OCI-LY3 (cell line): ENCODE results near the gene COPS7A.
A peak's percentile ranks its signal among the peaks of the same experiment; 100 is the strongest.

ENCODE experiments used
- H2AFZ ChIP-seq: fragments of 200-600, 300-600 bp; shearing (Covaris generic); 2 replicates; pipeline ENCODE4 v1.6.0; 2014; ENCODE audit warnings: antibody characterized with exemption, low read depth, low read length
- H3K27ac ChIP-seq: fragments of 200-600, 300-600 bp; sonication (generic); 2 replicates; pipeline ENCODE4 v1.5.1; 2014; ENCODE audit warnings: mild to moderate bottlenecking, low read length, moderate library complexity, mixed read lengths
- H3K27me3 ChIP-seq: fragments of 200-600, 300-600 bp; sonication (generic); 2 replicates; pipeline ENCODE4 v1.6.1; 2014; ENCODE audit warnings: low read depth, low read length, mixed read lengths
- H3K36me3 ChIP-seq: fragments of 200-600, 300-600 bp; sonication (generic); replicated peaks from 2 replicates; pipeline ENCODE3; 2014; ENCODE audit warnings: low read depth, low read length, mixed read lengths
- H3K4me1 ChIP-seq: fragments of 300-600, 200-600 bp; sonication (generic); 2 replicates; pipeline ENCODE4 v1.6.1; 2014; ENCODE audit warnings: low read length, mixed read lengths
- H3K4me2 ChIP-seq: fragments of 200-600, 300-600 bp; sonication (generic); 2 replicates; pipeline ENCODE4 v1.6.1; 2014; ENCODE audit warnings: low read length, mixed read lengths
- H3K4me3 ChIP-seq: fragments of 300-600, 200-600 bp; sonication (generic); 2 replicates; pipeline ENCODE4 v1.5.1; 2014; ENCODE audit warnings: antibody characterized with exemption, mild to moderate bottlenecking, low read length, moderate library complexity
- H3K79me2 ChIP-seq: fragments of 300-600, 200-600 bp; shearing (Covaris generic); 2 replicates; pipeline ENCODE4 v1.6.1; 2014; ENCODE audit warnings: mild to moderate bottlenecking, low read length, mixed read lengths
- H3K9ac ChIP-seq: fragments of 300-600, 200-600 bp; shearing (Covaris generic); 2 replicates; pipeline ENCODE4 v1.6.0; 2014; ENCODE audit warnings: mild to moderate bottlenecking, low read length, moderate library complexity
- H3K9me3 ChIP-seq: fragments of 200-600, 300-600 bp; shearing (Covaris generic); 2 replicates; pipeline ENCODE4 v1.6.1; 2014; ENCODE audit warnings: low read length, mixed read lengths; ENCODE audit not compliant: insufficient read depth
- H4K20me1 ChIP-seq: fragments of 200-600, 300-600 bp; sonication (generic); 2 replicates; pipeline ENCODE4 v1.6.1; 2016; ENCODE audit warnings: low read length, mixed read lengths; ENCODE audit not compliant: insufficient read depth
- CTCF ChIP-seq: fragments of 200-600, 300-600 bp; sonication (generic); IDR thresholded peaks from 2 replicates; pipeline ENCODE4 v1.5.1; 2014; ENCODE audit warnings: antibody characterized with exemption, low read length, low read depth
- EZH2phosphoT487 ChIP-seq: fragments of 200-600 bp; shearing (Covaris generic); IDR thresholded peaks from 2 replicates; pipeline ENCODE4 v1.6.1; 2018; ENCODE audit warnings: antibody characterized with exemption, mixed run types, low read depth

COPS7A gene

GRCh38 chr12:6752167-6752920 lies 28.5 kb downstream of the COPS7A start:
- Histone ChIP-seq H3K4me1 (peaks cover 13% of the 10 kb centered on the region), H3K4me3 (peak overlapping the region; percentile 81), H3K27ac (peak overlapping the region; percentile 86), H3K4me2 (peak overlapping the region; percentile 69), H4K20me1 (no peaks in the 10 kb centered on the region), H3K79me2 (peaks cover 13% of the 10 kb centered on the region), H2AFZ (no peak overlapping the region), H3K36me3 (peaks cover 37% of the 10 kb centered on the region), H3K9ac (peak overlapping the region; percentile 94), H3K27me3 (no peaks in the 10 kb centered on the region), H3K9me3 (no peaks in the 10 kb centered on the region)
- no peak for TF ChIP-seq EZH2phosphoT487
- TF ChIP-seq CTCF, result no peak

DNA sequence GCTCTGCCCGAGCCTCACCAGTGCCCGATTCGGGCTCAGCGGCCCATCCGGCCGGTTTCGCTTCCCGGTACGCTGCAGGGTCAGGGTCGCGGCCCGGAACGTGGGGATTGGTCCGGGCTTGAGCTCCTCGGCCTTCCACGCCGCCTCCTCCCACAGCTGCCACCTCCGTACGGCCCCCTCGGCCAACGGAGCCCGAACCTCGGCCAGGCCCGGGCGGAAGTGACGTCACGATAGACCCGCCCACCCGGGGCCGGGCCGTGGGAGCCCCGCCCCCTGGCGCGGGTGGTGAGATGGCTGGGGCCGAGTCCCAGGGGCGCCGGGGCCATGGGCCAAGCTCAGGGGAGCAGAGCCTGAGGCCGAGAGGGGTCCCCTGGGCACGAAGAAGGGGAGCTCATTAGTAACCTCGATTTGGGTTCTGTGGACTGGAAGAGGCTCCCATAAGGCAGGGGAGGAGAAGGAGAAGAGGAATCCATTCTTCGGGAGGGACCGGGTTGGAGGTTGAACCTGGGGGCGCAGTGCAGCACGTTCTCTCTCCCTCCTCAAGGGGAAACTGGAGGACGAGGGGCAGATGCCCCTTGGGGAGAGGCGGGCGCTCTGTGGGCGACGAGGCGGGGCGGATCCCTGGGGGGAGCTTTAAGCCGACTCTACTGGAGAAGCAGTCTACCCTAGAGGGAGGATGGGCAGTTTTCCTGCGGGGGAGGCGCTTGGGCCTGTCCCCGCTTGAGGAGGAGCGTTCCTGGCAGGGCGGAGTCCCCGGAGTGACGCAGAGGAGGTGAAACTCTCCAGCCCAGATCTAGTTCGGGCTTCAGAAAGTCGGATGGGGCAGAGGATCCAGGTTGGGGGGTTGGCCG lies 29.3 kb downstream of the COPS7A start, which contains the start of gene MLF2:
MLF2 (minus strand) TSS at position 221 of the 851 bp plus-strand sequence. CDS start 807 bp downstream, outside the sequence.
- no peaks in the 10 kb centered on the region for H3K9me3 ChIP-seq
- H3K4me2 ChIP-seq, result peak within 1 kb of the TSS; percentile 72
- H3K27me3 ChIP-seq, result no peaks in the 10 kb centered on the region
- H3K36me3 ChIP-seq, result peaks cover 31% of the 10 kb centered on the region
- H3K27ac ChIP-seq, result peak within 1 kb of the TSS; percentile 86
- peak within 1 kb of the TSS; percentile 13; the same call in 1 of the 2 replicates for H2AFZ ChIP-seq
- H3K4me3 ChIP-seq, result peak within 1 kb of the TSS; percentile 81
- H4K20me1 ChIP-seq, result no peaks in the 10 kb centered on the region
- H3K4me1 ChIP-seq, result peaks cover 13% of the 10 kb centered on the region
- TF ChIP-seq EZH2phosphoT487 (no peak), CTCF (no peak; the same call in 1 of the 2 replicates)
- peak within 1 kb of the TSS; percentile 94 for H3K9ac ChIP-seq
- H3K79me2 ChIP-seq, result peaks cover 13% of the 10 kb centered on the region

- peaks cover 24% of the 10 kb centered on the region for H3K36me3 ChIP-seq
- H3K4me2 ChIP-seq, result peak overlapping the region; percentile 72
- TF ChIP-seq CTCF (peak; percentile 92; the same call in 1 of the 2 replicates), EZH2phosphoT487 (no peak)
- H3K4me1 ChIP-seq, result peaks cover 18% of the 10 kb centered on the region
- H3K9me3 ChIP-seq, result no peaks in the 10 kb centered on the region
- no peaks in the 10 kb centered on the region for H4K20me1 ChIP-seq
- peak overlapping the region; percentile 81 for H3K4me3 ChIP-seq
- H3K27ac ChIP-seq, result no peak overlapping the region
- peak overlapping the region; percentile 45 for H3K9ac ChIP-seq
- no peak overlapping the region for H2AFZ ChIP-seq
- H3K79me2 ChIP-seq, result peaks cover 13% of the 10 kb centered on the region
- peaks cover 4% of the 10 kb centered on the region; the same call in 1 of the 2 replicates for H3K27me3 ChIP-seq
These were observed 30.0 kb downstream of the COPS7A start for GRCh38 chr12:6753772-6754356.
